Measurements from ENCODE around the gene NUBP1.

GRCh38 chr16:10808850-10809249 is 65.2 kb downstream of the NUBP1 start:
- no peak for TF ChIP-seq EZH2 (IDR thresholded peaks at IDR 0.05; ENCODE audit: low read length, unreplicated experiment)
- TF ChIP-seq, protein P1, sequence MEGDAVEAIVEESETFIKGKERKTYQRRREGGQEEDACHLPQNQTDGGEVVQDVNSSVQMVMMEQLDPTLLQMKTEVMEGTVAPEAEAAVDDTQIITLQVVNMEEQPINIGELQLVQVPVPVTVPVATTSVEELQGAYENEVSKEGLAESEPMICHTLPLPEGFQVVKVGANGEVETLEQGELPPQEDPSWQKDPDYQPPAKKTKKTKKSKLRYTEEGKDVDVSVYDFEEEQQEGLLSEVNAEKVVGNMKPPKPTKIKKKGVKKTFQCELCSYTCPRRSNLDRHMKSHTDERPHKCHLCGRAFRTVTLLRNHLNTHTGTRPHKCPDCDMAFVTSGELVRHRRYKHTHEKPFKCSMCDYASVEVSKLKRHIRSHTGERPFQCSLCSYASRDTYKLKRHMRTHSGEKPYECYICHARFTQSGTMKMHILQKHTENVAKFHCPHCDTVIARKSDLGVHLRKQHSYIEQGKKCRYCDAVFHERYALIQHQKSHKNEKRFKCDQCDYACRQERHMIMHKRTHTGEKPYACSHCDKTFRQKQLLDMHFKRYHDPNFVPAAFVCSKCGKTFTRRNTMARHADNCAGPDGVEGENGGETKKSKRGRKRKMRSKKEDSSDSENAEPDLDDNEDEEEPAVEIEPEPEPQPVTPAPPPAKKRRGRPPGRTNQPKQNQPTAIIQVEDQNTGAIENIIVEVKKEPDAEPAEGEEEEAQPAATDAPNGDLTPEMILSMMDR (conservative IDR thresholded peaks at IDR 0.05; ENCODE audit: low read depth, low read length) = no peak
- TF ChIP-seq EZH2phosphoT487 (IDR thresholded peaks at IDR 0.05; ENCODE audit: borderline replicate concordance, low read length) = no peak

Data from PC-3 (cell line).